DMS53 treated with DMSO at 0.1 percent for 48 hours (cell line): Measurements from ENCODE around the gene MAD2L1BP.
"Not testable (repeated sequence)": the region's sequence is repeated elsewhere in the genome, so short reads cannot be mapped to it uniquely, and the experiment has no call there.

Experiments
- DNase-seq: peaks from one replicate; lab custom pipeline; 2025; ENCODE audit not compliant: unreplicated experiment; lab: John Stamatoyannopoulos, UW

The MAD2L1BP gene, protein sequence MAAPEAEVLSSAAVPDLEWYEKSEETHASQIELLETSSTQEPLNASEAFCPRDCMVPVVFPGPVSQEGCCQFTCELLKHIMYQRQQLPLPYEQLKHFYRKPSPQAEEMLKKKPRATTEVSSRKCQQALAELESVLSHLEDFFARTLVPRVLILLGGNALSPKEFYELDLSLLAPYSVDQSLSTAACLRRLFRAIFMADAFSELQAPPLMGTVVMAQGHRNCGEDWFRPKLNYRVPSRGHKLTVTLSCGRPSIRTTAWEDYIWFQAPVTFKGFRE

DNA sequence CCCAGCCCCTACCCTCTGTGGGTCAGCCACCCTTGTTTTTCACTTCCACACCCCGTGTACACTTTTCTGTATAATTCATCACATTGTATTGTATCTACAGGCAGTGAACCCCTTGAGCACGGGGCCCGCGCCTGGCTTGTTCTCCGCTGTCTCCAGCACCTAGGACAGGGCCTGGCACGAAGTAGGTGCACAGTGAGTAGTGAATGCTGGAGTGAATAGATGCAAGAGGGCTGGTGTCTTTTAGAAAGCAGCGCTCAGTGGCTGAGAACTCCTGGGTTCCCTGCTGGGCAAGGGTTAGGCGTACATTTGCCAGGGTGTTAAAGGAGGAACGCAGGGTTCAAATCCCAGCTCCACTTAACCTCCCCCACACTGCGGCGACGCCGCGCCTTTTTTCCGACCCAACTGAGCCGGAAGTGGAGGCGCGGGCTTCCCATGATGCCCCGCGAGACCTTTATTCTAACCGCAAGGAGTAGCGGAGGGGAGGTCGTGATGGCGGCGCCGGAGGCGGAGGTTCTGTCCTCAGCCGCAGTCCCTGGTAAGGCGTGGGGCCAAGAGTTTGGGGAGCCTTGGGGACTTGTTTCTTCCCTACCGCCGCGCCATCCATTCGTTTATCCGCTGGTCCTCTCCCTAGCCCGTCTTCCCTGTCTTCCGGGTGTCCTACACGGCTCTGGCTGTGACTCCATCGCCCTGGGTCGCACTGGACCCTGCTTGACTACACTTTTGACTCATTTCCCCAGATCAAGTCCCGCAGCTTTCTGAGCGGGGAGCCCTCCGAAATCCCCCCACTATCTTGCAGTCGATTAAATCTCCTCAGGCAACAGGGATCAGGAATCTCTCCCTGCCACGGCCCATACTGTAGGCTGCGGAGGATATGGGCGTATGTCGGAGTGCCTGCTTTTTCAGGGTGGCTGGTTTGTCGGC lies at the start of gene MAD2L1BP:
Gene MAD2L1BP (plus strand): TSS at position 454 of the 921 bp plus-strand sequence. CDS start 36 bp downstream, at position 490.
- peak; percentile 69 for DNase-seq

DNA sequence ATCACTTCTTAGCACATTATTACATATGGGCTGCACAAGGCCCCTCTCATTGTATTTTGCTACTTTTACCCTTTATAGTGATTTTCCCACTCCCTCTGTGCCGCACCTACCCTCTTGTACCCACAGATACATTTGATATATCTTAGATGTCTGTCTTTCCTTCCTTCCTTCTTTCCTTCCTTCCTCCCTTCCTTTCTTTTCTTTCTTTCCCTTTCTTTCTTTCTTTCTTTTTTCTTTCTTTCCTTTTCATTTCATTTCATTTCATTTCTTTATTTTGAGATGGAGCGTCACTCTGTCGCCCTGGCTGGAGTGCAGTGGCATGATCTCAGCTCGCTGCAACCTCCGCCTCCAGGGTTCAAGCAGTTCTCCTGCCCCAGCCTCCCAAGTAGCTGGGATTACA lies 47.4 kb upstream of the MAD2L1BP start:
- no peak for DNase-seq

- DNase-seq, result not testable (repeated sequence)
Observed at GRCh38 chr6:43589564-43589963, 46.1 kb upstream of the MAD2L1BP start.

DNA sequence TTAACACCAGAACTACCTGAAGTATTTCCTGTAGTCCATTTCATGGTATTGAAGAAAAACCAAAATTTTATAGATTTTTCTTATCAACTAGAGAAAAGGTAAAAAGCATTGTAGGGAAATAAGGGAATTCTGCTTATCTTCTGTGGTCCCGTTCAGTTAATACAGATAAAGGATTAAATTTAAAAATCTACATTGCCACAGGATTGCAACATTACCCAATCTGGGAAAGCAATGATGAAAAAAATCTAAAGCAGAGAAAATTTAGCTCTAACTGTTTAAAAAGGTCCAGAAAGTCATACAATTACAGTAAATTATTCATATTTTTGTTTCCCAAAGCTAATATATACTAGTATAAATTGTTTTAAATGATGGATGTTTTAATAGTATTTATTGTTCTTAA lies 41.7 kb upstream of the MAD2L1BP start:
- DNase-seq, result no peak

DNA sequence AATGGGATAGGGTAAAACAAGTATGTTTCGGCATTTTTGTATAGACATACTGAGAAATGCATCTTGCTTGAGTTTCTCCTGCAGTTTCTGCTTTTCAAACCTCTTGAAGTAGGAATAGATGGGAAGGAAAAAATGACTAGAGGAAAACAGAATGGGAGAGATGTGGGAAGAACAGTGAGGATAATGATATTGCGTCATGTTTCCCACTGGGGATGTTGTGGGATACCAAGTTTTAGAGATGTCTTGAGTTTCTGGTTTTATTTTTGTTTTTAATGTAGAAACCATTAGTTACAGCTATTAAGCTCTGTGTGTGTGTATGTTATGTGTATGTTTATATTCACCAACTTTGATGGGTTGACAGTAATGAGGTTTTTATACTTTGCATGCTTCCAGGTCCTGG lies 35.0 kb upstream of the MAD2L1BP start:
- DNase-seq, result no peak

GRCh38 chr6:43604174-43604573 lies 31.5 kb upstream of the MAD2L1BP start:
- no peak for DNase-seq

DNA sequence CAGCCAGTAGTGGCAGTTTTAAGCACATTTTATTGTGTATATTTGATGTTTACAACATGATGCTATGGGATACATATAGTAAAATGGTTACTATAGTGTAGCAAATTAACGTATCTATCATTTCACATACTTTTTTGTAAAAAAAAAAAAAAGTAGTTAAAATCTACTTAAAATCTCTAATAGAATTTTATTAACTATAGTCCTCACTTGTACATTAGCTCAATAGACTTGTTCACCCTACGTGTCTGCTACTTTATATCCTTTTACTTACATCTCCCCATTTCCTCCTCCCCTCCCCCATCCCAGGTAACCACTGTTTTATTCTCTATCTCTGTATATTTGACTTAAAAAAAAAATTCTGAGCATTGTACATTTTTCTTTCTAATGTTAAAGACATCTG lies 29.6 kb upstream of the MAD2L1BP start:
- DNase-seq, result no peak

- peak; percentile 73 for DNase-seq
Observed at GRCh38 chr6:43608310-43608763, 27.3 kb upstream of the MAD2L1BP start.

DNA sequence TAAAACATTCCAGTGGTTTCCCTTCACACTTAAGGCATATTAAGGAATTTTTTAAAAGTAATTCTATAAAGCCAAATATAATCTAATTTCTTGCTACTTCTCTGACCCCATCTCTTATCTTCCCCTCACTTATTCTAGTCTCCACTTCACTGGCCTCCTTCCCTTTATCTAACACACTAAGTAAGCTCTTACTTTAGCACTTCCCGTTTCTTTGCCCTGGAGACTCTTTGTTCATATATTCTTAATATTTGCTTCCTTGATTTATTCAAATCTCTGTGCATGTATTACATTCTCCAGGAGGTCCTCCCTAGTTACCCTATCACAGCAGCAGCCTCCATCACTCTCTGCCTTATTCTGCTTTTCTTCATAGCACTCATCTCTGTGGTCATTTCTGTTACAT lies 26.8 kb upstream of the MAD2L1BP start:
- no peak for DNase-seq

- no peak for DNase-seq
Observed at GRCh38 chr6:43609402-43609801, 26.2 kb upstream of the MAD2L1BP start.

- no peak for DNase-seq
Observed at GRCh38 chr6:43610431-43610830, 25.2 kb upstream of the MAD2L1BP start.

- no peak for DNase-seq
Observed at GRCh38 chr6:43613721-43614395, 21.8 kb upstream of the MAD2L1BP start.

DNA sequence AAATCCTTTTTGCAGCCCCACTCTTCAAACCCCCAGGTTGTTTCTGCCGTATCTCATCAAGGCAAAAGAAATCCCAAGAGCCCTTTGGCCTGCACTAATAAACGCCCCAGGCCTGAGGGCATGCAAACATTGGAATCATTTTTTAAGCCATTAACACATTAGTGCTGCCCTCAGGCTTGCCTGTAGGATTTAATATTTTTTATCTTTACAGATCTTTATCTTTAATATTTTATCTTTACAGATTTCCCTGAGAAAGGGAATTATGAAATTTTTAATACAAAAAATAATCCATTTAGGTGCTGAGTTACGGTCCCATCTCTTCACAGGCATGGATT lies 21.3 kb upstream of the MAD2L1BP start:
- no peak for DNase-seq

DNA sequence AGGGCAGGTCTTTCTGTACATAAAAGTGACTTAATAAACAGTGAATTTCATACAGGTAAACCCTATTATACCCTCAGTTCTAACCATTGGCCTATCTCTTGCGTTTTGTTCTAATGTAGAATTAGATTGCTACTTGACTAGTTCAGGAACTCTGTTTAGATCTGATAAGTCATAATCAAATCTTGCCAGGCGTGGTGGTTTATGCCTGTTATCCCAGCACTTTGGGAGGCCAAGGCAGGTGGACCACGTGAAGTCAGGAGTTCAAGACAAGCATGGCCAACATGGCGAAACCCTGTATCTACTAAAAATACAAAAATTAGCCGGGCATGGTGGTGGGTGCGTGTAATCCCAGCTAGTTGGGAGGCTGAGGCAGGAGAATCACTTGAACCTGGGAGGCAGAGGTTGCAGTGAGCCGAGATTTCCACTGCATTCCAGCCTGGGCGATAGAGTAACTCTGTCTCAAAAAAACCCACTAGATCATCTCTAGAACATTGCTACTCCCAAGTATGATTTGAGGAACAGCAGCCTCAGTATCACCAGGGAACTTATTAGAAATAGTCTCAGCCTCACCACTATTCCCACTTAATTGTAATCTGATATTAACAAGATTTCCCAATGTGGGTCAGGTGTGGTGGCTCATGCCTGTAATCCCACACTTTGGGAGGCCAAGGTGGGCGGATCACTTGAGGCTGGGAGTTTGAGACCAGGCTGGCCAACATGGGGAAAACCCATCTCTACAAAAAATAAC lies 18.7 kb upstream of the MAD2L1BP start:
- DNase-seq, result no peak

DNA sequence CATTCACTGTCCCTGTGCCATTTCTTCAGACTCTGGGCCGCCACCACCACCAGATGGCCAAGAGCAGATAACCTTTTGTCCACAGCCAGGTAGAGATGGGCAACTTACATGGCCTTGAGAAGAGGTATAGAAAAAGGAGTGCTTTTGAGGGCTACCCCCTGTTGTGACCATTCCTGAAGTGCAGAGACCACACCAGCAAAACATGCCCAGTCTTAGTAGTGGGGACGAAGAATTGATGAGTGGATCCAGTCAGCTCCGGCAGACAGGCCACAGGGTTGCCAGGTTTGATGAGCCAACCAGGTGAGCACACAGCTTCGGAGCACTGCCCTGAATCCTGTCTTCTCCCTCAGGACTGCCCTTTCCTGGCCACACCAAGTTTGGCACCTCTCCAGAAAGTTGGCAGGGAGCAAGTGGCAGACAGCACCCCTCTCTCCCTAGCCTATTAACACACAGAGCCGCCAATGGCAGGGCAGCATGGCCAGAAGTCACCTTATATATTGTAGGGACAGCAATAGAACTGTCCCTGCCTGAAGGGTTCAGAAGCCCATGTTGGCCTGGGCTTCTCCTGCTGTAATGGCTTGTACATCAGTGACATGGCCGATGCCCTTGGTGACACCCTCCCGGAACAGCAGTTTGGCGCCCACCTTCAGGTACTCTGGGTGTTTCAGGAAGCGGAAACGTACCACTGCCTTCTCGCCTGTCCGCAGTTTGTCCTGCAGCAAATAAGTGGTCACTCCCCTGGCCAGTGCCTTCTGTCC lies 14.4 kb upstream of the MAD2L1BP start:
- no peak for DNase-seq

DNA sequence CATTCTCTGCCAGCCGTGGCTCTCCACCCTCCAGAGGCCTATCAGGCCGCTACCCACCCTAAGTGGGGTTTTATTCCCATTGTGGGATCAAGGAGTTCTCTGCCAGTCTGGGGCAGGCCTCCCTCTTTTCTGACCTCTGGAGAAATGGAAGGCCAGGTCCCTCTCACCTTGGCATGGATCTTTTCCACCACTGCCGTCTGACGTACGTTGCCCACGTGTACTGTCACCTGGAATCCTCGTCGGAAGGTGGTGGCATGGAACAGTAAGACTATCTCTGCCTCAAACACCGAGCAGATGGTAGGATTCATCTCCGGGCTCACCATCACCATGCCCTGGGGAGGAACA lies 13.8 kb upstream of the MAD2L1BP start:
- DNase-seq, result no peak

GRCh38 chr6:43622541-43622940 lies 13.1 kb upstream of the MAD2L1BP start:
- no peak for DNase-seq

- DNase-seq, result no peak
Observed at GRCh38 chr6:43623880-43624785, 11.5 kb upstream of the MAD2L1BP start.

DNA sequence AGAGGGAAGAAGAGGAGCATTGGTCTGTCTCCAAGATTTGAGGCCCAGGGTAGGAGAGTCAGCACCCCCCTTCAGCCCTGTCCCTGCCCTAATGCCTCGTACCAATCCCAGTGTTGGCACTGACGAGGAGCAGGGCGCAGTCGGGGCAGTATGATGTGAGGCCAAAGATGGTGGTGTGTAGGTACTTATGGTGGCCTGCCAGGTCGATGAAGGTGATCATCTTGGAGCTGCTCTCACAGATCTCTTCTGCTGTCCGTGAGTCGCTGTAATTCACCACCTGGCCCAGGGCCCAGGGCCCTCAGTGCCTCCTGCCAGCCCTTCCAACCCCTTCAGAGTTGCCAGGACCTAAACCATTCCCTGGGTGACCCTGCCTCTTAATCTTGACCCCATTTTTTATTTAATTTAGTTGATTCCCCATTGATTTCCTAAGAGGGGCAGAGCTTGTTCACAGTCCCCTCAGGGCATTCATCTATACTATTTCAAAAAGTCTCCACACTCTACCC lies 10.8 kb upstream of the MAD2L1BP start:
- DNase-seq, result no peak
